ENCODE data around the gene PTPRK.

The PTPRK gene

DNA sequence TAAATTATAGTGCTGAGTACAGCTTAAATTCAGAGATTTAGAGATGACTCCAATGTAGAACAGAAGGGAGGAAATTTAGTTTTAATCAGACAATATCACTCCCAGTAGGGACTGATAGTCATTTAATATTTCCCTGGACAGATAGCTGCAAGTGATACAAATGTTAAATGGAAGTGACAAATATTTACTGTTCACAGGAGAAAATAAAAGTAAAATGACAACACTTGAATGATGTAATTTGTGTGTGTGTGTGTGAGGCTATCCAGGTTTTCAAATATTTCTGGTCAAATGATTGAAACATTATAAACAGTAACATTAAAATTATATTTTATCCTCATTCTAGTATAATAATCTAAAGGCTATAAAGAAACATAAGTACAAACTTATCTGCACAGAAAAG lies 399.2 kb downstream of the PTPRK start:
- TF ChIP-seq, protein P1, sequence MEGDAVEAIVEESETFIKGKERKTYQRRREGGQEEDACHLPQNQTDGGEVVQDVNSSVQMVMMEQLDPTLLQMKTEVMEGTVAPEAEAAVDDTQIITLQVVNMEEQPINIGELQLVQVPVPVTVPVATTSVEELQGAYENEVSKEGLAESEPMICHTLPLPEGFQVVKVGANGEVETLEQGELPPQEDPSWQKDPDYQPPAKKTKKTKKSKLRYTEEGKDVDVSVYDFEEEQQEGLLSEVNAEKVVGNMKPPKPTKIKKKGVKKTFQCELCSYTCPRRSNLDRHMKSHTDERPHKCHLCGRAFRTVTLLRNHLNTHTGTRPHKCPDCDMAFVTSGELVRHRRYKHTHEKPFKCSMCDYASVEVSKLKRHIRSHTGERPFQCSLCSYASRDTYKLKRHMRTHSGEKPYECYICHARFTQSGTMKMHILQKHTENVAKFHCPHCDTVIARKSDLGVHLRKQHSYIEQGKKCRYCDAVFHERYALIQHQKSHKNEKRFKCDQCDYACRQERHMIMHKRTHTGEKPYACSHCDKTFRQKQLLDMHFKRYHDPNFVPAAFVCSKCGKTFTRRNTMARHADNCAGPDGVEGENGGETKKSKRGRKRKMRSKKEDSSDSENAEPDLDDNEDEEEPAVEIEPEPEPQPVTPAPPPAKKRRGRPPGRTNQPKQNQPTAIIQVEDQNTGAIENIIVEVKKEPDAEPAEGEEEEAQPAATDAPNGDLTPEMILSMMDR (IDR thresholded peaks at IDR 0.05; ENCODE audit: control insufficient read depth, insufficient read depth, low read depth, low read length, missing control alignments), result no peak
- DNase-seq (ENCODE audit: low read depth), result no peak
- no peak overlapping the region for H3K4me3 ChIP-seq (ENCODE audit: control insufficient read depth, low read depth, low read length)

DNA sequence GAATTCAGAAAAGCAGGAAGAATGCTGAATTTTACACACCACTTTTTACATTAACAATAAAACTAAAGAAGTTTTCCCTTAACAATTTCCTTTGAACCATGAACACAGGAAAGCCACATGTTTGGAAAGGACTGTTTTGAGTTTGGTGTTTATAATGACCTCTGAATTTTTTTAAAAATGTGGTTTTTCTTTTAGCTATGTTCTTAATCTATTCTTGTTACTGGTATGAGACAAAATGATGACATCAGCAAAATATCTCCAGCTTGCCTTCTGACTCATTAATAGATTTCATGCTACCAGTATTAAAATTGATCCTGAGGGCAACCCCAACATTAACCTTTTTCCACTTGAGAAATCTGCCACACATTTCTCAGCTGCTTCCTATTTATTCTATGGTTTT lies 402.0 kb downstream of the PTPRK start:
- H3K4me3 ChIP-seq (ENCODE audit: control insufficient read depth, low read depth, low read length), result no peak overlapping the region
- TF ChIP-seq, protein P1 (IDR thresholded peaks at IDR 0.05; ENCODE audit: control insufficient read depth, insufficient read depth, low read depth, low read length, missing control alignments), result no peak
- DNase-seq (ENCODE audit: low read depth), result peak; percentile 74

DNA sequence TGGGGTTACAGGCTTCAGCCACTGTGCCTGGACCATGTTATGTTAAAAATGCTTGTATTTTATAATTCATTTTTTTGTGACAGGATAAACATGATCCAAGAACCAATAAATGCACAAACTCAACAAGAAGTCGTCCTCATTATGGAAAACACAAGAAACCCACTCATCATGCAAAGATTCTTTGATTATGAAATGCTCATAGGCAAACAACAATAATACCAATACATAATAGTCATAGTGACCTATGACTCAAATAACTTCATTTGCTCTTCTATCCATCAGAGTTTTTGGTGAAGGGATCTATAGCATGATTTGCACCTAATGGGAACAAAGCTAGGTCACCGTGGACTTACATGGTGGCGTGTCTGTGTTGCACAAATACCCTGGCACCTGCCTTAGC lies 402.5 kb downstream of the PTPRK start:
- H3K4me3 ChIP-seq (ENCODE audit: control insufficient read depth, low read depth, low read length), result no peak overlapping the region
- no peak for DNase-seq (ENCODE audit: low read depth)
- TF ChIP-seq, protein P1 (IDR thresholded peaks at IDR 0.05; ENCODE audit: control insufficient read depth, insufficient read depth, low read depth, low read length, missing control alignments), result no peak

DNA sequence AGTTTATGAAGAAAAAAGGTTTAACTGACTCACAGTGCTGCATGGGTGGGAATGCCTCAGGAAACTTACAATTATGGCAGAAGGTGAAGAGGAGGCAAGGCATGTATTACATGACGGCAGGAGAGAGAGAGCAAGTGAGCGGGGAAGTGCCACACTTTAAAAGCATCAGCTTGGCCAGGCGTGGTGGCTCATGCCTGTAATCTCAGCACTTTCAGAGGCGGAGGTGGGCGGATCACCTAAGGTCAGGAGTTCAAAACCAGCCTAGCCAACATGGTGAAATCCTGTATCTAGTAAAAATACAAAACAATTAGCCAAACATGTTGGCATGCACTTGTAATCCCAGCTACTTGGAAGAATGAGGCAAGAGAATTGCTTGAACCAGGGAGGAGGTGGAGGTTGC lies 406.2 kb downstream of the PTPRK start:
- TF ChIP-seq, protein P1 (IDR thresholded peaks at IDR 0.05; ENCODE audit: control insufficient read depth, insufficient read depth, low read depth, low read length, missing control alignments), result no peak
- no peak overlapping the region for H3K4me3 ChIP-seq (ENCODE audit: control insufficient read depth, low read depth, low read length)
- no peak for DNase-seq (ENCODE audit: low read depth)

DNA sequence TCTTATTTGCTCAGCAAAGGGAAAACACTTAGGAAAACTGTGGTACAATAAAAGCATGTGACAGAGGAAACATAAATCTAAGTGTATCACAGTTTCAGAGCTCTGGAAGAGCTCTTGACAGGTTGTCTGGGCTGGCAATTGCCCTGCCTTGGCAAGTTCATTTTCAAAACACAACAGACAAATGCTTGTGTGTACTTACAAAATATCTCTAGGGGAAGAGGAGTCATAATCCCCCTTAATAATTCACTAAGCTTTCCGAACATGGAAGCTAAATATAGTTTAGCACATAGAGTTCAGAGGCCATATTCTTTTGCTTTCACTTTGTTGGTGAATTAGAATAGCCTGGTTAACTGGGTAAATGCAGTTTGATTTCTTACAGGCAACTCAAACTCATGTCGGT lies 407.9 kb downstream of the PTPRK start:
- TF ChIP-seq, protein P1 (IDR thresholded peaks at IDR 0.05; ENCODE audit: control insufficient read depth, insufficient read depth, low read depth, low read length, missing control alignments), result no peak

DNA sequence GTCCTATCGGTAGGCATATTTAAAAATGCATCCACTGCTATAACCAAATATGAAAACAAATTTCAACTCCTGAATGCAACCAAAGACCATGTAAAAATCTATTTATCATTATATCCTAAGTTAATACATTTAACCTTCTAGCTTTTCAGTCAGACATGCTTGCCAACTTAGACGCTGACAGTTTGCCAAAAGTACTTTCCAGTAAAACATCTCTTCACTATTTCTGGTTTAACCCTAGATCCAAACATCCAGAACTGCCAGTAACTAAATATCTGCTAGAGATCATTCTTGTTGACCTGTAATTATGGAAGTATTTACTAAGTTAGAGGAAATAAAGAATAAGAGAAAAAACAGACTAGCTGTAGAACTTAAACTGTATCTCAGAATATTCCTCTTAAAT lies 409.3 kb downstream of the PTPRK start:
- DNase-seq (ENCODE audit: low read depth), result no peak
- TF ChIP-seq, protein P1 (IDR thresholded peaks at IDR 0.05; ENCODE audit: control insufficient read depth, insufficient read depth, low read depth, low read length, missing control alignments), result no peak

More for the DNA sequence above, 407.9 kb downstream of the PTPRK start:
- H3K4me3 ChIP-seq (ENCODE audit: control insufficient read depth, low read depth, low read length), result no peak overlapping the region
- no peak for DNase-seq (ENCODE audit: low read depth)

DNA sequence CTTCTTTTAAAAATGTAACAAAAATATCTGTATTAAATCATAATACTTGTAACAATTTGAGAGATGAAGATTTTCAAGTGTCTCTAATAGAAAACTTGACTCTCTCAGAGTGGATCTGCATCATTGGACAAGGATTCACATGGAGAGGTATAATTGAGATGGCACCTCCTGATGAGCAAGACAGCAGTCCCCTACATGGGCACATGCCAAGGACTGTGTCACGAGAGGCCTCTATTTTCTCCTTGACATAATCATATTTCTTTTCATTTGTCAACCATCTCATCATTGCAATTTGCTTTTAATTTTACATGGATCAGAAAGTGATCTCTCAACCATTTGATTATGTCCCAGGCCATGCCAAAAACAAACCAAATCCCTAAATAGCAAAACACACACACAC lies 412.7 kb downstream of the PTPRK start:
- no peak for DNase-seq (ENCODE audit: low read depth)
- TF ChIP-seq, protein P1 (IDR thresholded peaks at IDR 0.05; ENCODE audit: control insufficient read depth, insufficient read depth, low read depth, low read length, missing control alignments), result no peak
- H3K4me3 ChIP-seq (ENCODE audit: control insufficient read depth, low read depth, low read length), result no peak overlapping the region

More for the DNA sequence above, 409.3 kb downstream of the PTPRK start:
- H3K4me3 ChIP-seq (ENCODE audit: control insufficient read depth, low read depth, low read length), result no peak overlapping the region
